IPS DF 6.9 (cell line): ENCODE data around the gene FBXO45.
A peak's percentile ranks its signal among the peaks of the same experiment; 100 is the strongest.
"Not testable (repeated sequence)": the region's sequence is repeated elsewhere in the genome, so short reads cannot be mapped to it uniquely, and the experiment has no call there.

Experiments used
- DNase-seq: peaks from one replicate; pipeline ENCODE4 v3.0.0-alpha.2; 2013; ENCODE audit warnings: low read depth, low spot score
- H3K27ac ChIP-seq: one replicate; pipeline ENCODE4 v1.5.1; 2013; ENCODE audit warnings: low read length, control low read depth
- H3K27me3 ChIP-seq: 2 replicates; pipeline ENCODE4 v1.6.1; 2013; ENCODE audit warnings: mild to moderate bottlenecking, low read length; ENCODE audit not compliant: control insufficient read depth, insufficient read depth
- H3K36me3 ChIP-seq: 2 replicates; pipeline ENCODE4 v1.6.1; 2013; ENCODE audit warnings: low read length; ENCODE audit not compliant: control insufficient read depth, insufficient read depth
- H3K4me1 ChIP-seq: 2 replicates; pipeline ENCODE4 v1.6.1; 2013; ENCODE audit warnings: low read length; ENCODE audit not compliant: control insufficient read depth, insufficient read depth
- H3K4me3 ChIP-seq: 2 replicates; pipeline ENCODE4 v1.5.1; 2013; ENCODE audit warnings: mild to moderate bottlenecking, low read length
- H3K9me3 ChIP-seq: 2 replicates; pipeline ENCODE4 v1.6.1; 2013; ENCODE audit warnings: low read length, inconsistent platforms; ENCODE audit not compliant: control insufficient read depth, insufficient read depth
- WGBS: extraction: QIAGEN DNeasy Blood & Tissue Kit; methylation state at CpG from one replicate; pipeline ENCODE4 v1.1.7; 2013; ENCODE audit warnings: mixed read lengths, missing lambda C conversion rate; ENCODE audit not compliant: insufficient read length, insufficient coverage; 5-methylcytosine and 5-hydroxymethylcytosine counted together

FBXO45 gene

GRCh38 chr3:196555295-196555694 lies 13.2 kb upstream of the FBXO45 start:
- Histone ChIP-seq H3K4me3 (no peak overlapping the region), H3K4me1 (no peaks in the 10 kb centered on the region), H3K9me3 (no peaks in the 10 kb centered on the region), H3K27me3 (no peaks in the 10 kb centered on the region), H3K36me3 (no peaks in the 10 kb centered on the region; the same call in 1 of the 2 replicates), H3K27ac (no peak overlapping the region)
- DNase-seq = no peak
- no CpG with 5 or more reads among the region's 3 CpGs for WGBS

- WGBS = no CpG with 5 or more reads among the region's 5 CpGs
- no peak for DNase-seq
- no peaks in the 10 kb centered on the region for H3K27me3 ChIP-seq
Measured at GRCh38 chr3:196557236-196557635, 11.2 kb upstream of the FBXO45 start.

DNA sequence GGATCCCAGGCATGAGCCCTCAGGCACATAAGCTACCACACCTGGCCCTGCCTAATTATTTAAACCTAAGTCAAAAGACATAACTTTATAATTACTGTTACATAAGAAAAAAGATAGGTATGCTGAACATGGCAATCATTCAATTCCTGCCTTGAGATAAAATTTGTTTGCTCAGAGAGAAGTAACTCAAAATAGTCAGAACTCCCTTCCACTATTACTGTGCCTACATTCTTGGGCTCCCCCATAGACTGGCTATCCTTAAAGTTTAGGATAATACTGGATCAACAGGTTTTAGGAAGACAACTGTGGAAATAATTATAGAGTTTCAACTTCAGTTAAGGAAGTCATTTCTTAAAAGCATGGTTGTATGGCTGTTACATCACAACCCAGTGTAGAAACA lies 10.0 kb upstream of the FBXO45 start:
- no peaks in the 10 kb centered on the region; the same call in 1 of the 2 replicates for H3K36me3 ChIP-seq
- H3K4me1 ChIP-seq = no peaks in the 10 kb centered on the region
- no peak for DNase-seq
- H3K4me3 ChIP-seq = no peak overlapping the region
- no peak overlapping the region for H3K27ac ChIP-seq
- no peaks in the 10 kb centered on the region for H3K27me3 ChIP-seq
- no peaks in the 10 kb centered on the region for H3K9me3 ChIP-seq

More at GRCh38 chr3:196557236-196557635, 11.2 kb upstream of the FBXO45 start:
- Histone ChIP-seq H3K9me3 (no peaks in the 10 kb centered on the region), H3K36me3 (no peaks in the 10 kb centered on the region; the same call in 1 of the 2 replicates), H3K27ac (no peak overlapping the region), H3K4me1 (no peaks in the 10 kb centered on the region), H3K4me3 (no peak overlapping the region)

- Histone ChIP-seq H3K9me3 (no peaks in the 10 kb centered on the region), H3K27ac (no peak overlapping the region), H3K27me3 (no peaks in the 10 kb centered on the region), H3K36me3 (no peaks in the 10 kb centered on the region), H3K4me1 (no peaks in the 10 kb centered on the region), H3K4me3 (no peak overlapping the region)
- no peak for DNase-seq
- no CpG with 5 or more reads among the region's 3 CpGs for WGBS
Measured at GRCh38 chr3:196559826-196560225, 8.6 kb upstream of the FBXO45 start.

GRCh38 chr3:196563721-196564225 lies 4.7 kb upstream of the FBXO45 start:
- H3K4me3 ChIP-seq = no peak overlapping the region
- no peaks in the 10 kb centered on the region for H3K9me3 ChIP-seq
- H3K27me3 ChIP-seq = no peaks in the 10 kb centered on the region
- H3K36me3 ChIP-seq = no peaks in the 10 kb centered on the region
- WGBS = no CpG with 5 or more reads among the region's 9 CpGs
- no peaks in the 10 kb centered on the region for H3K4me1 ChIP-seq
- H3K27ac ChIP-seq = no peak overlapping the region
- no peak for DNase-seq

DNA sequence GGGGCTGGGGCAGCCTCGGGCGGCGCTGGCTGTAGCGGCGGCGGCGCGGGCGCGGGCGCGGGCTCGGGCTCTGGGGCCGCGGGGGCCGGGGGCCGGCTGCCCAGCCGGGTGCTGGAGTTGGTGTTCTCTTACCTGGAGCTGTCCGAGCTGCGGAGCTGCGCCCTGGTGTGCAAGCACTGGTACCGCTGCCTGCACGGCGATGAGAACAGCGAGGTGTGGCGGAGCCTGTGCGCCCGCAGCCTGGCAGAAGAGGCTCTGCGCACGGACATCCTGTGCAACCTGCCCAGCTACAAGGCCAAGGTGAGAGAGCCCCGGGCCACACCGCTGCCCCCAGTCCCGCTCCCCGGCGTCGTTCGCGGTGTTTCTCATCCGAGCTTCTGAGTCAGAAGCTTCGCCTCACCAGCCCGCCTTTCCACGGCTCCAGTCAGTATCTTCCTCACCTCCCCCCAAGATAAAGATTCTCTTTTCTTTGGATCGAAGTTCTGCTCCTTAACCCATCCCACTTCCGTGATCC lies 600 bp downstream of the FBXO45 start:
- Histone ChIP-seq H3K27me3 (no peaks in the 10 kb centered on the region), H3K9me3 (no peaks in the 10 kb centered on the region), H3K4me1 (no peaks in the 10 kb centered on the region), H3K4me3 (peak overlapping the region; percentile 88), H3K27ac (no peak overlapping the region), H3K36me3 (no peaks in the 10 kb centered on the region)
- WGBS = no CpG with 5 or more reads among the region's 44 CpGs
- no peak for DNase-seq

GRCh38 chr3:196570332-196570731 lies 1.9 kb downstream of the FBXO45 start:
- H3K27ac ChIP-seq, H3K9me3 ChIP-seq, H3K4me1 ChIP-seq, DNase-seq, H3K36me3 ChIP-seq, H3K27me3 ChIP-seq, H3K4me3 ChIP-seq: not testable (repeated sequence)
- no CpG with 5 or more reads among the region's 13 CpGs for WGBS

GRCh38 chr3:196572389-196572788 lies 3.9 kb downstream of the FBXO45 start:
- H3K4me3 ChIP-seq = no peak overlapping the region
- WGBS = 100% methylated on average over 1 of the region's 1 CpG
- H3K9me3 ChIP-seq = no peaks in the 10 kb centered on the region
- DNase-seq = no peak
- no peaks in the 10 kb centered on the region for H3K27me3 ChIP-seq
- H3K36me3 ChIP-seq = peaks cover under 1% of the 10 kb centered on the region
- H3K4me1 ChIP-seq = no peaks in the 10 kb centered on the region
- H3K27ac ChIP-seq = no peak overlapping the region

DNA sequence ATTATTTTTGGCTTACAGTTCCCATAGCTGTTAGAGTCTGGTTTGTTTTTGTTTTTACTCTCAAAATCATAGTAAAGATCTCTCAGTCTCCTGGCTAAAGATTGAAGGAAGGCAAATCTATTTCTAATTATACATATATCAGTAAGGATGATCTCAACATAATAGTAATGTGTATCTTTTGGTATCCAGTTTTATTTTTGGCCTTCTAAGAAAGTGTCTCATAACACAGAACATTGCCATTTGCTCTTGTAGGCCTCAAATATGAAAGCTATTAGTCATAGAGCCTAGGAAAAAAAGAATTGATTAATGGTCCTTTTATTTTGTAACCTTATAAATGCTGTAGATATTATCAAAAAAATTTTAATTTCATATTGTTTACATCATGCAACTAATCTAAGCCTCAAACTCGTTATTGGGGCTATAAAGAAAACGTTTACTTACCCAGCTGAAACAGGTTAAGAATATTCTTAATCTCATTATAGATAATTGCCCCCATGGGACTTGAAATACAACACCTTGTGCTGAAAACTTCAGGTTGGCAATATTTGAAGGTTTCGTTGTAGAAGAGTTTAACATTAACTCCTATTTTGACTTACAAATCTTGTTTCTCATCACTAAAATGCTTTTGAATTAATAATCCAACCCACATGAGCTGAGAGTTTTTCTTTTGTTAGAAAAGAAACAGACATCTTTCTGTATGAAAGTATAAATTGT lies 16.7 kb downstream of the FBXO45 start:
- H3K9me3 ChIP-seq = no peaks in the 10 kb centered on the region
- H3K27ac ChIP-seq = no peak overlapping the region
- H3K36me3 ChIP-seq = no peaks in the 10 kb centered on the region; the same call in 1 of the 2 replicates
- no CpG with 5 or more reads among the region's 3 CpGs for WGBS
- no peak overlapping the region for H3K4me3 ChIP-seq
- H3K27me3 ChIP-seq = no peaks in the 10 kb centered on the region
- H3K4me1 ChIP-seq = no peaks in the 10 kb centered on the region
- DNase-seq = no peak

GRCh38 chr3:196590279-196590678 lies 21.8 kb downstream of the FBXO45 start:
- H3K27me3 ChIP-seq = no peaks in the 10 kb centered on the region

GRCh38 chr3:196596355-196596754 lies 27.9 kb downstream of the FBXO45 start:
- no CpG with 5 or more reads among the region's 5 CpGs for WGBS
- H3K27ac ChIP-seq = no peak overlapping the region
- no peak for DNase-seq
- H3K4me1 ChIP-seq = no peaks in the 10 kb centered on the region
- H3K4me3 ChIP-seq = no peak overlapping the region
- H3K27me3 ChIP-seq = no peaks in the 10 kb centered on the region
- H3K36me3 ChIP-seq = no peaks in the 10 kb centered on the region
- H3K9me3 ChIP-seq = no peaks in the 10 kb centered on the region

More at GRCh38 chr3:196590279-196590678, 21.8 kb downstream of the FBXO45 start:
- no peak overlapping the region for H3K4me3 ChIP-seq
- no peak for DNase-seq
- no peak overlapping the region for H3K27ac ChIP-seq
- WGBS = no CpG with 5 or more reads among the region's 5 CpGs
- H3K36me3 ChIP-seq = no peaks in the 10 kb centered on the region
- H3K4me1 ChIP-seq = no peaks in the 10 kb centered on the region
- H3K9me3 ChIP-seq = no peaks in the 10 kb centered on the region
